DMS79 (cell line): ENCODE measurements around the gene SLFN14.
"Not testable (repeated sequence)": the region's sequence is repeated elsewhere in the genome, so short reads cannot be mapped to it uniquely, and the experiment has no call there.

ENCODE experiments used
- DNase-seq: peaks from one replicate; lab custom pipeline; 2025; lab: John Stamatoyannopoulos, UW

The SLFN14 gene

GRCh38 chr17:35521654-35522256 lies 38.9 kb downstream of the SLFN14 start:
- DNase-seq: not testable (repeated sequence)

DNA sequence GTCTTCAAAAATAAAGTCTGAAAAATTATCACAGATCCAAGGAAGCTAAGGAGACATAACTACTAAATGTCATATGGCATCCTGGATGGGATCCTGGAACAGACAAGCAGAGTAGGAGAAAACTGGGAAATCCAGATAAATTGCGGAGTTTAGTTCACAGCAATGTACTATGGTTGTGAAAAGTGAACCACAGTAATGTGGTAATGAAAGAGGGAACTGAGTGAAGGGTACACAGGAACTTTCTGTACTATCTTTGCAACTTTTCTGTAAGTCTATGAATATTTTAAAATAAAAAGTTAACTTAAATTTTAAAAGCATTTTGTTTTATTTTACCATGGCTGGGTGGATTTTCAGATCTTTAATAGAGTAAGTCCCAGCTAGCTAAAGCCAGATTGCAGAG lies 39.5 kb downstream of the SLFN14 start:
- DNase-seq: no peak

DNA sequence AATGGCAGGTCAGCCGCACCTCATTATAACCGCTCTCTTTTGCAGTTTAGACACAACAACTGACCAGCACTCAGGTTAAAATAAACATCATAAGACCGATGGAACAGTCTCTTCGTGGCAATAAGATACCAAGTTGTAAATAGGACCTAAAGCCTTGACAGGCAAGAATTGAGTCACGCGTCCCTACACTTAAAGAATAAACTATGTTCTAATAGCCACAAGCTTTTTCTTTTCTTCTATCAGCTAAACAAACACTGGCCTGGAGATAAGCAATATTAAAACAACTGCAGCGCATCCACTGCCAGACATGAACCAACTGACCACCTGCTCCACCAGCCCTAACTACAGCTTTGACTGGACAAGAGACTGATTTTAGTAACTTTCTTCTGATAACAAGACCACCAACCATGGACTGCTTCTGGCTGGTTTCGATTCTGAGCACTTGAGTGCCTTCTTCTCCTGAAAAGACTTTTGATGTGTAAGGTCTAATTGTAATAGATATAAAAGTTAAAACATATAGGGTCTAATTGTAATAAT lies 40.6 kb downstream of the SLFN14 start:
- DNase-seq: no peak

DNA sequence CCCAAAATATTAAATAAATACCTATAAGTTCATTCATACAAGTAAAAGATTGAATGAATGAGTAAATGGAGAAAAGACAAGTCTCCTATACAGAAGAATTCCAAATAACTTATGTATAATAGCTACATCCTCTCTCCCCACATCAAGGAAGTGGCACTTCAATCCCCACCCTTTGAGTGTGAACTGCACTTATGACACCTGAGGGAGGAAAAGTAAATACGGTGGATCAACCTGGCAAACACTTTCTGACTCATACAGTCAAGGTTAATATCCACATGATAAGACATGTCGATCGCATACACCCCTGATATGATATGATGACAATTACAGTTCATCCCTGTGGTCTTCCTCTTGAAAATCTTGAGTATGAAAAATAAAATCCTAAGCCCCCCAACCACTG lies 41.2 kb downstream of the SLFN14 start:
- no peak for DNase-seq

DNA sequence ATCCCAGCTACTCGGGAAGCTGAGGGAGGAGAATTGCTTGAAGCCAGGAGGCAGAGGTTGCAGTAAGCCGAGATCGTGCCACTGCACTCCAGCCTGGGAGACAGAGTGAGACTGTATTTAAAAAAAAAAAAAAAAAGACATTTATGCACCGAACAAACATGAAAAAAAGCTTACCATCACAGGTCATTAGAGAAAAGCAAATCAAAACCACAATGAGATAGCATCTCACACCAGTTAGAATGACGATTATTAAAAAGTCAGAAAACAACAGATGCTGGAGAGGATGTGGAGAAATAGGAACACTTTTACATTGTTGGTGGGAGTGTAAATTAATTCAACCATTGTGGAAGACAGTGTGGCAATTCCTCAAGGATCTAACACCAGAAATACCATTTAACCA lies 42.2 kb downstream of the SLFN14 start:
- DNase-seq: not testable (repeated sequence)

- DNase-seq: no peak
Measured at GRCh38 chr17:35515027-35515426, 45.6 kb downstream of the SLFN14 start.

- DNase-seq: no peak
Measured at GRCh38 chr17:35514564-35514963, 46.1 kb downstream of the SLFN14 start.
